ENCODE results near the gene ALDH1A1. TPM values are rescaled to one million over a fixed set of nuclear protein-coding genes. Genes with fewer than 3 reads are reported as not detected.
A peak's percentile ranks its signal among the peaks of the same experiment; 100 is the strongest.

ALDH1A1 gene
- total RNA-seq, 1 experiment from 2014 or later: 1.9 TPM

DNA sequence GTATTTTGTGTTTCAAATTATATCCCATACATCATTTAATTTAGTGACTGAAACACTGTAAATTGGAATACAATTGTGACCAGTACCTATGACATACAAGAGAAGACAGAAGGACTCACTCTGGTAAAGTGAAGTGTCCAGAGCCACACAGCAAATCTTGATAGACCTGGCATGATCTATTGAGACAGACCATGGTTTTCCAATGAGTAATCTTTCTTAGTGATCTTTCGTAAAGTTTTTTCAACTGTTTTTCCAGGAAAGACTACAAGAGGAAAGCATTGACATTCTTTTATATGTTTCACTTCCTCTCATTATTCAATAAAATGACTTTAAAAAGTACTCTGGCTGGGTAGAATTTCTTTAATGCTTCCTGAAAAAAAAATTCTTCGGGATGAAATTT, 43.3 kb upstream of the ALDH1A1 start (continued):
- TF ChIP-seq TEAD1 (CRISPR knock-in tag; IDR thresholded peaks at IDR 0.05) (no peak), TEAD4 (CRISPR knock-in tag; IDR thresholded peaks at IDR 0.05) (no peak), ETV6 (CRISPR knock-in tag; IDR thresholded peaks at IDR 0.05) (no peak), KAT7 (CRISPR knock-in tag; IDR thresholded peaks at IDR 0.05; ENCODE audit: borderline replicate concordance) (no peak), ZNF317 (CRISPR knock-in tag; IDR thresholded peaks at IDR 0.05; ENCODE audit: borderline replicate concordance, low read depth) (no peak), JUN (CRISPR knock-in tag; IDR thresholded peaks at IDR 0.05) (no peak)
- TF ChIP-seq, protein P1, sequence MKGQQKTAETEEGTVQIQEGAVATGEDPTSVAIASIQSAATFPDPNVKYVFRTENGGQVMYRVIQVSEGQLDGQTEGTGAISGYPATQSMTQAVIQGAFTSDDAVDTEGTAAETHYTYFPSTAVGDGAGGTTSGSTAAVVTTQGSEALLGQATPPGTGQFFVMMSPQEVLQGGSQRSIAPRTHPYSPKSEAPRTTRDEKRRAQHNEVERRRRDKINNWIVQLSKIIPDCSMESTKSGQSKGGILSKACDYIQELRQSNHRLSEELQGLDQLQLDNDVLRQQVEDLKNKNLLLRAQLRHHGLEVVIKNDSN (CRISPR knock-in tag; IDR thresholded peaks at IDR 0.05): no peak
- TF ChIP-seq, protein P2, sequence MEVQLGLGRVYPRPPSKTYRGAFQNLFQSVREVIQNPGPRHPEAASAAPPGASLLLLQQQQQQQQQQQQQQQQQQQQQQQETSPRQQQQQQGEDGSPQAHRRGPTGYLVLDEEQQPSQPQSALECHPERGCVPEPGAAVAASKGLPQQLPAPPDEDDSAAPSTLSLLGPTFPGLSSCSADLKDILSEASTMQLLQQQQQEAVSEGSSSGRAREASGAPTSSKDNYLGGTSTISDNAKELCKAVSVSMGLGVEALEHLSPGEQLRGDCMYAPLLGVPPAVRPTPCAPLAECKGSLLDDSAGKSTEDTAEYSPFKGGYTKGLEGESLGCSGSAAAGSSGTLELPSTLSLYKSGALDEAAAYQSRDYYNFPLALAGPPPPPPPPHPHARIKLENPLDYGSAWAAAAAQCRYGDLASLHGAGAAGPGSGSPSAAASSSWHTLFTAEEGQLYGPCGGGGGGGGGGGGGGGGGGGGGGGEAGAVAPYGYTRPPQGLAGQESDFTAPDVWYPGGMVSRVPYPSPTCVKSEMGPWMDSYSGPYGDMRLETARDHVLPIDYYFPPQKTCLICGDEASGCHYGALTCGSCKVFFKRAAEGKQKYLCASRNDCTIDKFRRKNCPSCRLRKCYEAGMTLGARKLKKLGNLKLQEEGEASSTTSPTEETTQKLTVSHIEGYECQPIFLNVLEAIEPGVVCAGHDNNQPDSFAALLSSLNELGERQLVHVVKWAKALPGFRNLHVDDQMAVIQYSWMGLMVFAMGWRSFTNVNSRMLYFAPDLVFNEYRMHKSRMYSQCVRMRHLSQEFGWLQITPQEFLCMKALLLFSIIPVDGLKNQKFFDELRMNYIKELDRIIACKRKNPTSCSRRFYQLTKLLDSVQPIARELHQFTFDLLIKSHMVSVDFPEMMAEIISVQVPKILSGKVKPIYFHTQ (CRISPR knock-in tag; IDR thresholded peaks at IDR 0.05): no peak
- TF ChIP-seq, protein P3, sequence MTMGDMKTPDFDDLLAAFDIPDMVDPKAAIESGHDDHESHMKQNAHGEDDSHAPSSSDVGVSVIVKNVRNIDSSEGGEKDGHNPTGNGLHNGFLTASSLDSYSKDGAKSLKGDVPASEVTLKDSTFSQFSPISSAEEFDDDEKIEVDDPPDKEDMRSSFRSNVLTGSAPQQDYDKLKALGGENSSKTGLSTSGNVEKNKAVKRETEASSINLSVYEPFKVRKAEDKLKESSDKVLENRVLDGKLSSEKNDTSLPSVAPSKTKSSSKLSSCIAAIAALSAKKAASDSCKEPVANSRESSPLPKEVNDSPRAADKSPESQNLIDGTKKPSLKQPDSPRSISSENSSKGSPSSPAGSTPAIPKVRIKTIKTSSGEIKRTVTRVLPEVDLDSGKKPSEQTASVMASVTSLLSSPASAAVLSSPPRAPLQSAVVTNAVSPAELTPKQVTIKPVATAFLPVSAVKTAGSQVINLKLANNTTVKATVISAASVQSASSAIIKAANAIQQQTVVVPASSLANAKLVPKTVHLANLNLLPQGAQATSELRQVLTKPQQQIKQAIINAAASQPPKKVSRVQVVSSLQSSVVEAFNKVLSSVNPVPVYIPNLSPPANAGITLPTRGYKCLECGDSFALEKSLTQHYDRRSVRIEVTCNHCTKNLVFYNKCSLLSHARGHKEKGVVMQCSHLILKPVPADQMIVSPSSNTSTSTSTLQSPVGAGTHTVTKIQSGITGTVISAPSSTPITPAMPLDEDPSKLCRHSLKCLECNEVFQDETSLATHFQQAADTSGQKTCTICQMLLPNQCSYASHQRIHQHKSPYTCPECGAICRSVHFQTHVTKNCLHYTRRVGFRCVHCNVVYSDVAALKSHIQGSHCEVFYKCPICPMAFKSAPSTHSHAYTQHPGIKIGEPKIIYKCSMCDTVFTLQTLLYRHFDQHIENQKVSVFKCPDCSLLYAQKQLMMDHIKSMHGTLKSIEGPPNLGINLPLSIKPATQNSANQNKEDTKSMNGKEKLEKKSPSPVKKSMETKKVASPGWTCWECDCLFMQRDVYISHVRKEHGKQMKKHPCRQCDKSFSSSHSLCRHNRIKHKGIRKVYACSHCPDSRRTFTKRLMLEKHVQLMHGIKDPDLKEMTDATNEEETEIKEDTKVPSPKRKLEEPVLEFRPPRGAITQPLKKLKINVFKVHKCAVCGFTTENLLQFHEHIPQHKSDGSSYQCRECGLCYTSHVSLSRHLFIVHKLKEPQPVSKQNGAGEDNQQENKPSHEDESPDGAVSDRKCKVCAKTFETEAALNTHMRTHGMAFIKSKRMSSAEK (CRISPR knock-in tag; IDR thresholded peaks at IDR 0.05; ENCODE audit: borderline replicate concordance): no peak

DNA sequence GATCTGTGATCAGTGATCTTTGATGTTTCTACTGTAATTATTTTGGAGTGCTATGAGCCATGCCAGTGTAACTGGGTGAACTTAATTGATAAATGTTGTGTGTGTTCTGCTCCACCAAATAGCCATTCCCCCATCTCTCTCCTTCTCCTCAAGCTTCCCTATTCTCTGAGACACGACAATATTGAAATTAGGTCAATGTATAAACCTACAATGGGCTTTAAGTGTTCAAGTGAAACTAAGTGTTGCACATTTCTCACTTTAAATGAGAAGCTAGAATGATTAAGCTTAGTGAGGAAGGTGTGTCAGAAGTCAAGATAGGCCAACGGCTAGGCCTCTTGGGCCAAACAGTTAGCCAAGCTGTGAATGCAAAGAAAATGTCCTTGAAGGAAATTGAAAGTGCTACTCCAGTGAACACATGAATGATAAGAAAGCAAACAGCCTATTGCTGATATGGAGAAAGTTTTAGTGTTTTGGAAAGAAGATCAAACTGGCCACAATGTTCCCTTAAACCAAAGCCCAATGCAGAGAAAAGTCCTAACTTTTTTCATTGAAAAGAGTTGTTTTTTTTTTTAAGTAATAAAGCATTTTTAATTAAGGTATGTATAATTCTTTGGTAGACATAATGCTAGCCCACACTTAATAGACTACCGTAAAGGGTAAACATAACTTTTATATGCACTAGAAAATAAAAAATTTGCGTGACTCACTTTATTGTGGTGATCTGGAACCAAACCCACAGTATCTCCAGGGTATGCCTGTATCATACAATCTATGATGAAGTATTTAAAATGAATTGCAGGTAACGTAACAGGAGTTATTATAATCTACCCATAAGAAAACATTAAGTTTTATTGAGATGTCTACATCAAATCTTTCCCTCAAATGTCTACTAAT, 42.5 kb upstream of the ALDH1A1 start:
- Mint-ChIP-seq H3K27me3 (ENCODE audit: low read depth) (no peaks in the 10 kb centered on the region), H3K36me3 (no peaks in the 10 kb centered on the region), H3K9me3 (no peaks in the 10 kb centered on the region), H3K4me1 (peaks cover 12% of the 10 kb centered on the region), H3K4me3 (no peak overlapping the region), H3K27ac (peak overlapping the region; percentile 39; the same call in 1 of the 2 replicates)
- POLR2A ChIA-PET: no interaction called here
- DNase-seq (ENCODE audit: low spot score) (no peak), ATAC-seq (no peak)
- TF ChIP-seq, protein P4, sequence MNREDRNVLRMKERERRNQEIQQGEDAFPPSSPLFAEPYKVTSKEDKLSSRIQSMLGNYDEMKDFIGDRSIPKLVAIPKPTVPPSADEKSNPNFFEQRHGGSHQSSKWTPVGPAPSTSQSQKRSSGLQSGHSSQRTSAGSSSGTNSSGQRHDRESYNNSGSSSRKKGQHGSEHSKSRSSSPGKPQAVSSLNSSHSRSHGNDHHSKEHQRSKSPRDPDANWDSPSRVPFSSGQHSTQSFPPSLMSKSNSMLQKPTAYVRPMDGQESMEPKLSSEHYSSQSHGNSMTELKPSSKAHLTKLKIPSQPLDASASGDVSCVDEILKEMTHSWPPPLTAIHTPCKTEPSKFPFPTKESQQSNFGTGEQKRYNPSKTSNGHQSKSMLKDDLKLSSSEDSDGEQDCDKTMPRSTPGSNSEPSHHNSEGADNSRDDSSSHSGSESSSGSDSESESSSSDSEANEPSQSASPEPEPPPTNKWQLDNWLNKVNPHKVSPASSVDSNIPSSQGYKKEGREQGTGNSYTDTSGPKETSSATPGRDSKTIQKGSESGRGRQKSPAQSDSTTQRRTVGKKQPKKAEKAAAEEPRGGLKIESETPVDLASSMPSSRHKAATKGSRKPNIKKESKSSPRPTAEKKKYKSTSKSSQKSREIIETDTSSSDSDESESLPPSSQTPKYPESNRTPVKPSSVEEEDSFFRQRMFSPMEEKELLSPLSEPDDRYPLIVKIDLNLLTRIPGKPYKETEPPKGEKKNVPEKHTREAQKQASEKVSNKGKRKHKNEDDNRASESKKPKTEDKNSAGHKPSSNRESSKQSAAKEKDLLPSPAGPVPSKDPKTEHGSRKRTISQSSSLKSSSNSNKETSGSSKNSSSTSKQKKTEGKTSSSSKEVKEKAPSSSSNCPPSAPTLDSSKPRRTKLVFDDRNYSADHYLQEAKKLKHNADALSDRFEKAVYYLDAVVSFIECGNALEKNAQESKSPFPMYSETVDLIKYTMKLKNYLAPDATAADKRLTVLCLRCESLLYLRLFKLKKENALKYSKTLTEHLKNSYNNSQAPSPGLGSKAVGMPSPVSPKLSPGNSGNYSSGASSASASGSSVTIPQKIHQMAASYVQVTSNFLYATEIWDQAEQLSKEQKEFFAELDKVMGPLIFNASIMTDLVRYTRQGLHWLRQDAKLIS (CRISPR knock-in tag; IDR thresholded peaks at IDR 0.05; ENCODE audit: borderline replicate concordance): no peak
- TF ChIP-seq, protein P5, sequence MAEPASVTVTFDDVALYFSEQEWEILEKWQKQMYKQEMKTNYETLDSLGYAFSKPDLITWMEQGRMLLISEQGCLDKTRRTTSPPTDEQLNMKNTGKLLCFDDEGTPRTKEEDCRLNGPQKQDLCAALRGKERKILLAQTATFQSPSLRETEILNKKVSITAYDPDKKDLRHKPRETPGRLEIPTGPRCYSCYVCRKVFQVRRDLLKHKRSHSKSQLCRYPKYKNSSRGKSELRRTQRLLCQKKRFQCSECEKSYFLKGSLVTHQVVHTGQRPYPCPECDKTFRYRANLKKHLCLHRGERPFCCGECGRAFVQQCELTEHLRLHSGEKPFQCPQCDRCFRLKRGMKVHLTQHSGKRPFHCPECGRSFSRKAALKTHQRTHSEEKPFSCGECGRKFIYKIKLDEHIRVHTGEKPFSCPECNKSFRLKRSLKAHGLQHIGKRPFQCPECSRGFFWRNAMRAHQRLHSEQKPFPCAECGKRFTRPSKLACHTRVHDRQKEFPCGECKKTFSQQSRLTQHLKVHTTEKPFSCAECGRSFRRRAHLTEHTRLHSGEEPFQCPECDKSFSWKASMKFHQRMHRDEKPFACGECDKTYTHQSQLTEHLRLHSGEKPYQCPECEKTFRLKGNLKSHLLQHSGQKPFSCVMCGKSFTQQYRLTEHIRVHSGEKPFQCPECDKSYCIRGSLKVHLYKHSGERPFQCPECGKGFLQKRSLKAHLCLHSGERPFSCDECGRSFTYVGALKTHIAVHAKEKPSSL (CRISPR knock-in tag; conservative IDR thresholded peaks at IDR 0.05): no peak
- no peak for TF ChIP-seq NFATC4 (CRISPR knock-in tag; IDR thresholded peaks at IDR 0.05)
- TF ChIP-seq, protein P6, sequence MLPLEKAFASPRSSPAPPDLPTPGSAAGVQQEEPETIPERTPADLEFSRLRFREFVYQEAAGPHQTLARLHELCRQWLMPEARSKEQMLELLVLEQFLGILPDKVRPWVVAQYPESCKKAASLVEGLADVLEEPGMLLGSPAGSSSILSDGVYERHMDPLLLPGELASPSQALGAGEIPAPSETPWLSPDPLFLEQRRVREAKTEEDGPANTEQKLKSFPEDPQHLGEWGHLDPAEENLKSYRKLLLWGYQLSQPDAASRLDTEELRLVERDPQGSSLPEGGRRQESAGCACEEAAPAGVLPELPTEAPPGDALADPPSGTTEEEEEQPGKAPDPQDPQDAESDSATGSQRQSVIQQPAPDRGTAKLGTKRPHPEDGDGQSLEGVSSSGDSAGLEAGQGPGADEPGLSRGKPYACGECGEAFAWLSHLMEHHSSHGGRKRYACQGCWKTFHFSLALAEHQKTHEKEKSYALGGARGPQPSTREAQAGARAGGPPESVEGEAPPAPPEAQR (CRISPR knock-in tag; IDR thresholded peaks at IDR 0.05): no peak
- TF ChIP-seq, protein P7, sequence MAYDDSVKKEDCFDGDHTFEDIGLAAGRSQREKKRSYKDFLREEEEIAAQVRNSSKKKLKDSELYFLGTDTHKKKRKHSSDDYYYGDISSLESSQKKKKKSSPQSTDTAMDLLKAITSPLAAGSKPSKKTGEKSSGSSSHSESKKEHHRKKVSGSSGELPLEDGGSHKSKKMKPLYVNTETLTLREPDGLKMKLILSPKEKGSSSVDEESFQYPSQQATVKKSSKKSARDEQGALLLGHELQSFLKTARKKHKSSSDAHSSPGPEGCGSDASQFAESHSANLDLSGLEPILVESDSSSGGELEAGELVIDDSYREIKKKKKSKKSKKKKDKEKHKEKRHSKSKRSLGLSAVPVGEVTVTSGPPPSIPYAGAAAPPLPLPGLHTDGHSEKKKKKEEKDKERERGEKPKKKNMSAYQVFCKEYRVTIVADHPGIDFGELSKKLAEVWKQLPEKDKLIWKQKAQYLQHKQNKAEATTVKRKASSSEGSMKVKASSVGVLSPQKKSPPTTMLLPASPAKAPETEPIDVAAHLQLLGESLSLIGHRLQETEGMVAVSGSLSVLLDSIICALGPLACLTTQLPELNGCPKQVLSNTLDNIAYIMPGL (CRISPR knock-in tag; IDR thresholded peaks at IDR 0.05): no peak
- TF ChIP-seq, protein P8, sequence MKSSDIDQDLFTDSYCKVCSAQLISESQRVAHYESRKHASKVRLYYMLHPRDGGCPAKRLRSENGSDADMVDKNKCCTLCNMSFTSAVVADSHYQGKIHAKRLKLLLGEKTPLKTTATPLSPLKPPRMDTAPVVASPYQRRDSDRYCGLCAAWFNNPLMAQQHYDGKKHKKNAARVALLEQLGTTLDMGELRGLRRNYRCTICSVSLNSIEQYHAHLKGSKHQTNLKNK (CRISPR knock-in tag; IDR thresholded peaks at IDR 0.05): no peak
- CTCF ChIA-PET: no interaction called here
